Bronchial epithelial cell (primary cell): ENCODE results near the gene RAD51B. TPM values are rescaled to one million over a fixed set of nuclear protein-coding genes. Genes with fewer than 3 reads are reported as not detected.

Experiments used
- DNase-seq: peaks from one replicate; pipeline ENCODE4 v3.0.0-alpha.2; 2010; ENCODE audit warnings: low read depth
- FAIRE-seq: peaks from 2 replicates; lab custom pipeline; 2011; peaks lifted over from hg19 to GRCh38; lab: Jason Lieb, UNC
- H3K27me3 ChIP-seq: 2 replicates; pipeline ENCODE4 v1.5.1; 2011; ENCODE audit warnings: low read length; ENCODE audit not compliant: control insufficient read depth, insufficient read depth
- H3K36me3 ChIP-seq: 2 replicates; pipeline ENCODE4 v1.5.1; 2011; ENCODE audit warnings: low read length; ENCODE audit not compliant: control insufficient read depth, insufficient read depth
- H3K4me3 ChIP-seq: 2 replicates; pipeline ENCODE4 v1.5.1; 2011; ENCODE audit warnings: mild to moderate bottlenecking, low read depth, low read length, control low read depth
- total RNA-seq: library from RNA; depleted of rRNA; stranded (reverse); fragments of >200 nt; gene quantifications from 2 replicates; pipeline ENCODE4 v1.2.1, GENCODE V29; 2014
- TF ChIP-seq, protein P1 (sequence below): IDR thresholded peaks from 2 replicates; pipeline ENCODE4 v1.5.1; 2011; ENCODE audit warnings: mild to moderate bottlenecking, moderate library complexity, low read length, control low read depth, inconsistent platforms; ENCODE audit not compliant: insufficient read depth, severe bottlenecking

The RAD51B gene
- total RNA-seq, 1 donor from 2014 or later, result 12.1 TPM

DNA sequence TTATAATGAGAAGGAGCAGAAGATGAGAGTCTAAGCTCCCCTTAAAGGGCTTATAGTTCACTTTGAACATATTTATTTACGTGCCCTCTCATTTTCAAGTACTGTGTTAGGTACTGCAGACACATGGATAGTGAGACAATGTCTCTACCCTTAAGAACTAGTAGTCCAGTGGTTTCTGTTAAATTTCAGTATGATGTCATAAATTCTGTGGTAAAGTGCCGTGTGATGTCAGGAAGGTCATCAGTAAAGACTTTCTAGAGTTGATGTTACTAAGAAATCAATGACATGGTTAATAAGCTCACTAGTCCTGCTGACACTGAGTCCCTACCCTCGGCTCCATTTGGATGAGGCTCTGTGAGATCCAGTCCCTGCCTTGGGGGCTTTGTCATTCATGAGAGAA lies 497.7 kb downstream of the RAD51B start:
- Histone ChIP-seq H3K27me3 (no peaks in the 10 kb centered on the region), H3K36me3 (no peaks in the 10 kb centered on the region), H3K4me3 (no peak overlapping the region)
- TF ChIP-seq, protein P1, sequence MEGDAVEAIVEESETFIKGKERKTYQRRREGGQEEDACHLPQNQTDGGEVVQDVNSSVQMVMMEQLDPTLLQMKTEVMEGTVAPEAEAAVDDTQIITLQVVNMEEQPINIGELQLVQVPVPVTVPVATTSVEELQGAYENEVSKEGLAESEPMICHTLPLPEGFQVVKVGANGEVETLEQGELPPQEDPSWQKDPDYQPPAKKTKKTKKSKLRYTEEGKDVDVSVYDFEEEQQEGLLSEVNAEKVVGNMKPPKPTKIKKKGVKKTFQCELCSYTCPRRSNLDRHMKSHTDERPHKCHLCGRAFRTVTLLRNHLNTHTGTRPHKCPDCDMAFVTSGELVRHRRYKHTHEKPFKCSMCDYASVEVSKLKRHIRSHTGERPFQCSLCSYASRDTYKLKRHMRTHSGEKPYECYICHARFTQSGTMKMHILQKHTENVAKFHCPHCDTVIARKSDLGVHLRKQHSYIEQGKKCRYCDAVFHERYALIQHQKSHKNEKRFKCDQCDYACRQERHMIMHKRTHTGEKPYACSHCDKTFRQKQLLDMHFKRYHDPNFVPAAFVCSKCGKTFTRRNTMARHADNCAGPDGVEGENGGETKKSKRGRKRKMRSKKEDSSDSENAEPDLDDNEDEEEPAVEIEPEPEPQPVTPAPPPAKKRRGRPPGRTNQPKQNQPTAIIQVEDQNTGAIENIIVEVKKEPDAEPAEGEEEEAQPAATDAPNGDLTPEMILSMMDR, result no peak
- FAIRE-seq (peak; percentile 7), DNase-seq (no peak)

DNA sequence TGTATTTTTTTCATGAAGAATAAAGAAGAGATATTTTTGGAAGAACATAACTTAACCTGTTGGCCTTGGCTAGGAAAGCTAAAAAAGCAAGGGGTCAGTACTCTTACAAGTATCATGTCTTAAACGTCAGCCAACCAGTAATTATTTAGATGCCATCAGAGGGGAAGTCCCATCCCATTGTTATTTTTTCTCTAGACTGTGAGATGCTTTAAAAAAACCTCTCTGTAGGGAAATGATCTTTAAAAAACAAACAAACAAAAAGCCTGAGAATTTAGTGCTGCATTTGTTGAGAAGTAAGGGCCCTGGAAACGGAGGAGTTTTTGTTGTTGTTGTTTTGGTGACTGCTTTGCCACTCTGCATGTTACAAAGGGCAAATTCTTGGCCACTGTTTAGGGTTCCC lies 499.2 kb downstream of the RAD51B start:
- FAIRE-seq (no peak), DNase-seq (no peak)
- H3K27me3 ChIP-seq, result no peaks in the 10 kb centered on the region
- TF ChIP-seq, protein P1, result no peak
- H3K36me3 ChIP-seq, result no peaks in the 10 kb centered on the region
- H3K4me3 ChIP-seq, result no peak overlapping the region

DNA sequence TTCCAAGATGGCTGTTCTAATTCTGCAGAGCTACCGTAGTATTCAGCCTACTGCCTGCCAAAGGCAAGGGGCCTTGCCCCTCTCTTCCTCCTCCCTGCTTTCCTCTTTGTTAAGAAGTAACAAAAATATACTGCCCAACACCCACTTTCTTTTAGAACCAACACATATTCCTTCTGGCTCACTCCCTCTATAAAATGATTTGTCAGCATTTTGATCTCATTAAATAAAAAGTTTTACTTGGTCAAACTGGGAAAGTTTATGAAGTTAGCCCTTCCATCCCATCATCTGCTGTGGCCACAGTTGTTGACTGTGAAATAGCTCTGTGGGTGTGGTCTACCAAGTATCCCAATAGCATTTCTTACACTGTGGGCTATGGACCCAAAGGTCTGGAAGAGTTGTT lies 500.9 kb downstream of the RAD51B start:
- Histone ChIP-seq H3K36me3 (no peaks in the 10 kb centered on the region), H3K27me3 (no peaks in the 10 kb centered on the region), H3K4me3 (no peak overlapping the region)
- DNase-seq, result no peak
- FAIRE-seq, result no peak
- TF ChIP-seq, protein P1, result no peak

DNA sequence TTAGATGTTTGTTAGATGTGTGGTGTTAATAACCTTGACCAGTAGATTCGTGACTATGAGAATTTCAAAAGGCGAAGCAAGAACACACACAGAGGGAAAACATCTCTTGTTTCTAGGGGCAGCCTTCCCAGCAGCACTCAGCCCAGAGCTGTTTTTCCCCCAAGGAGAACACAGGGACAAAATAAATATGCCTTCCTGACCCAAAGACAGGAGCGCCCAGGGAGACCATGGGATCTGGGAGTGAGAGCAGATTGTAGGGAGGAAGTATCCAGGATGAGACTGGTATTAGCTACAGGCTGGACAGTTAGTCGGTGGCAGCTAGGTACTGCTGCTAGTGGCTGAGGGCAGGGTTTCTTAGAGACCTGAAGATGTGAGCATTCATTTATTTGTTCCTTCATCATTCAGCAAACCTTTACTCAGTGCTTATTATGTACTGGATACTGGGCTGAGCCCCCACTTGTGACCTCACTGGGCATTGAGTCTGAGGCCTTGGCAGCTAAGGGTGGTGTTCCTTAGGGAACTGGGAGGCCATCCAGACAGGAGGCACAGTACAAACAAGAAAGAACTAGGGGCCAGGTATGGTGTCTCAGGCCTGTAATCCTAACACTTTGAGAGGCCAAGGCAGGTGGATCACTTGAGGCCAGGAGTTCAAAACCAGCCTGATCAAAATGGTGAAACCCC lies 503.5 kb downstream of the RAD51B start:
- Histone ChIP-seq H3K4me3 (no peak overlapping the region), H3K36me3 (no peaks in the 10 kb centered on the region), H3K27me3 (no peaks in the 10 kb centered on the region)
- no peak for FAIRE-seq
- no peak for DNase-seq
- TF ChIP-seq, protein P1, result no peak

DNA sequence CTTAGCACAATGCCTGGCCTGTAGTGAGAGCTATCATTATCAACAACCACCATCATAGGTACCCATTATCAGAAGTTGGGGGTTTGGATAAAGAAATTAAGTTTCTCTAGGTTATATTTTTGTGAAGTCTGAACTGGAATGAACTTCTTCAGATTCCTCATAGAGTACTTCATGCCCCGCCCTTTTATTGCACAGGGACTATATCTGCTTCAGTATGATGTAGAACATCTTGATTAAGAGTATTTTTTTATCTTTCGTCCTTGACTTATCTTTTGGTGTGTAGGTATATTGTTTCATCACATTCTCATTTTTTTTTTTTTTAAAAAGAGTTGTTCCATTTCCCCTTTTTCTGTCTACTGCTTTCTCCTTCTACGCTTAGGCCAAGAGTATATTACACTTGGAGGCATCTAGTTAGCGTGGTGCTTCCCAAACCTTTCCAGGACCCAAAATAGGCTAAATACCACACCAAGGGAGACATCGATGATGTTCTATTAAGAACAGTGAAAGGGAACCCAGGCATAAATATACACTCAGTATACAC lies 505.8 kb downstream of the RAD51B start:
- TF ChIP-seq, protein P1, result no peak
- FAIRE-seq, result no peak
- Histone ChIP-seq H3K27me3 (no peaks in the 10 kb centered on the region), H3K36me3 (no peaks in the 10 kb centered on the region), H3K4me3 (no peak overlapping the region)
- DNase-seq, result no peak
